Smooth muscle cell (in vitro differentiated cells): ENCODE results near the gene INTS2. TPM values are rescaled to one million over a fixed set of nuclear protein-coding genes. Genes with fewer than 3 reads are reported as not detected.
A peak's percentile ranks its signal among the peaks of the same experiment; 100 is the strongest.

Source experiments
- DNase-seq: peaks from one replicate; lab custom pipeline; 2025; ENCODE audit not compliant: unreplicated experiment; lab: John Stamatoyannopoulos, UW
- H2AFZ ChIP-seq: fragments of 200-600 bp; sonication (generic); 2 replicates; pipeline ENCODE4 v1.6.0; 2016; ENCODE audit warnings: antibody characterized with exemption, low read depth, mild to moderate bottlenecking
- H3F3A ChIP-seq: fragments of 200-600 bp; sonication (generic); 2 replicates; pipeline ENCODE4 v1.6.0; 2017; ENCODE audit warnings: antibody characterized with exemption, low read depth
- H3K27ac ChIP-seq: fragments of 200-600 bp; sonication (generic); 2 replicates; pipeline ENCODE4 v1.5.1; 2016; ENCODE audit warnings: low read depth, mild to moderate bottlenecking
- H3K27me3 ChIP-seq: fragments of 200-600 bp; sonication (generic); 2 replicates; pipeline ENCODE4 v1.6.1; 2016; ENCODE audit warnings: low read depth, mild to moderate bottlenecking
- H3K36me3 ChIP-seq: fragments of 200-600 bp; sonication (generic); 2 replicates; pipeline ENCODE4 v1.5.1; 2016; ENCODE audit warnings: low read depth
- H3K4me1 ChIP-seq: fragments of 200-600 bp; sonication (generic); 2 replicates; pipeline ENCODE4 v1.5.1; 2016; ENCODE audit warnings: low read depth
- H3K4me2 ChIP-seq: fragments of 200-600 bp; sonication (generic); 2 replicates; pipeline ENCODE4 v1.6.0; 2016; ENCODE audit warnings: mild to moderate bottlenecking
- H3K4me3 ChIP-seq: fragments of 200-600 bp; sonication (generic); 2 replicates; pipeline ENCODE4 v1.5.1; 2016; ENCODE audit warnings: mild to moderate bottlenecking
- H3K79me2 ChIP-seq: fragments of 200-600 bp; sonication (generic); 2 replicates; pipeline ENCODE4 v1.6.0; 2016; ENCODE audit warnings: low read depth, mild to moderate bottlenecking
- H3K9ac ChIP-seq: fragments of 200-600 bp; sonication (generic); 2 replicates; pipeline ENCODE4 v1.6.0; 2016; ENCODE audit warnings: low read depth
- H3K9me3 ChIP-seq: fragments of 200-600 bp; sonication (generic); replicated peaks from 2 replicates; pipeline ENCODE4 v1.5.1; 2016; ENCODE audit warnings: low read depth
- H4K20me1 ChIP-seq: fragments of 200-600 bp; sonication (generic); 2 replicates; pipeline ENCODE4 v1.6.0; 2016; ENCODE audit warnings: low read depth
- CTCF ChIP-seq: fragments of 200-600 bp; sonication (generic); IDR thresholded peaks from 2 replicates; pipeline ENCODE4 v1.5.1; 2017; ENCODE audit warnings: borderline replicate concordance, mild to moderate bottlenecking, antibody characterized with exemption; ENCODE audit not compliant: insufficient read depth, poor library complexity, severe bottlenecking
- WGBS: methylation state at CpG from one replicate; pipeline ENCODE4 v1.1.7; 2016; ENCODE audit warnings: low lambda C conversion rate; 5-methylcytosine and 5-hydroxymethylcytosine counted together
- polyA plus RNA-seq: library from polyadenylated mRNA; unstranded; fragments of >200 nt; fragmentation: Nextera tagmentation; extraction: Ambion mirVana; gene quantifications from 2 replicates; pipeline ENCODE4 v1.2.1, GENCODE V29; 2016
- total RNA-seq: library from RNA; depleted of rRNA; stranded (reverse); fragments of >200 nt; gene quantifications from 2 replicates; pipeline ENCODE4 v1.2.3, GENCODE V29; 2014

Gene INTS2
- total and polyA plus RNA-seq, 2 experiments from 2014 or later: 3.9 to 15.5 TPM

- H3F3A ChIP-seq: no peaks in the 10 kb centered on the region
- 52% methylated on average over 4 of the region's 4 CpGs for WGBS
- H3K9me3 ChIP-seq: no peaks in the 10 kb centered on the region
- H3K36me3 ChIP-seq: no peaks in the 10 kb centered on the region
- H3K4me3 ChIP-seq: no peak overlapping the region
- H3K4me1 ChIP-seq: no peaks in the 10 kb centered on the region
- H3K79me2 ChIP-seq: no peaks in the 10 kb centered on the region
- TF ChIP-seq CTCF: peak; percentile 88
- no peak overlapping the region for H2AFZ ChIP-seq
- H4K20me1 ChIP-seq: no peaks in the 10 kb centered on the region
- H3K4me2 ChIP-seq: no peak overlapping the region
- H3K27ac ChIP-seq: no peak overlapping the region
- no peaks in the 10 kb centered on the region for H3K27me3 ChIP-seq
- H3K9ac ChIP-seq: no peak overlapping the region
- no peak for DNase-seq
Observed at GRCh38 chr17:61837175-61838051, 90.4 kb downstream of the INTS2 start.

- Histone ChIP-seq H3K9me3 (no peaks in the 10 kb centered on the region), H3K4me2 (no peak overlapping the region), H3K79me2 (no peaks in the 10 kb centered on the region), H3K27ac (no peak overlapping the region), H3K4me3 (no peak overlapping the region), H3K4me1 (no peaks in the 10 kb centered on the region), H3F3A (no peaks in the 10 kb centered on the region), H3K36me3 (no peaks in the 10 kb centered on the region), H2AFZ (no peak overlapping the region), H3K9ac (no peak overlapping the region), H3K27me3 (no peaks in the 10 kb centered on the region), H4K20me1 (no peaks in the 10 kb centered on the region)
- 95% methylated on average over 3 of the region's 3 CpGs for WGBS
- DNase-seq: no peak
- TF ChIP-seq CTCF: no peak
Observed at GRCh38 chr17:61836266-61837174, 91.3 kb downstream of the INTS2 start.

- Histone ChIP-seq H3K9ac (no peak overlapping the region), H3K9me3 (no peaks in the 10 kb centered on the region), H3K4me2 (no peak overlapping the region), H3K4me1 (no peaks in the 10 kb centered on the region), H3K79me2 (no peaks in the 10 kb centered on the region), H3K4me3 (no peak overlapping the region), H2AFZ (no peak overlapping the region), H3K27me3 (no peaks in the 10 kb centered on the region), H4K20me1 (no peaks in the 10 kb centered on the region), H3K27ac (no peak overlapping the region), H3F3A (no peaks in the 10 kb centered on the region), H3K36me3 (no peaks in the 10 kb centered on the region)
- no peak for TF ChIP-seq CTCF
- 100% methylated on average over 1 of the region's 1 CpG for WGBS
- DNase-seq: no peak
Observed at GRCh38 chr17:61835606-61836005, 92.2 kb downstream of the INTS2 start.
